ENCODE measurements around the gene ACAP2. TPM values are rescaled to one million over a fixed set of nuclear protein-coding genes. Genes with fewer than 3 reads are reported as not detected.
"Not testable (repeated sequence)": the region's sequence is repeated elsewhere in the genome, so short reads cannot be mapped to it uniquely, and the experiment has no call there.

Gene ACAP2
- total RNA-seq: 33.7 TPM
- 10 to 100 TPM; 13.8 to 26.5 (median 18.4) TPM for polyA plus RNA-seq (ENCODE audit: insufficient read depth in 1 of 8, insufficient read length in 8 of 8, low replicate concordance in 1 of 8)
- long read RNA-seq, donor 1: 0 reads
- long read RNA-seq, donor 2, full-length matches to known transcripts: 1 of 1 reads
- long read RNA-seq, donor 2, partial matches to known transcripts: 0 of 1 reads
- long read RNA-seq, donor 2, other reads (novel, unspliced or antisense): 0 of 1 reads
- long read RNA-seq, donor 3, full-length matches to known transcripts: 1 of 1 reads
- long read RNA-seq, donor 3, partial matches to known transcripts: 0 of 1 reads
- long read RNA-seq, donor 3, other reads (novel, unspliced or antisense): 0 of 1 reads
- long read RNA-seq, donor 4, full-length matches to known transcripts: 1 of 1 reads
- long read RNA-seq, donor 4, partial matches to known transcripts: 0 of 1 reads
- long read RNA-seq, donor 4, other reads (novel, unspliced or antisense): 0 of 1 reads
- long read RNA-seq, donor 5, full-length matches to known transcripts: 4 of 13 reads
- long read RNA-seq, donor 5, partial matches to known transcripts: 9 of 13 reads
- long read RNA-seq, donor 5, other reads (novel, unspliced or antisense): 0 of 13 reads
- long read RNA-seq, donor 6, full-length matches to known transcripts: 1 of 1 reads
- long read RNA-seq, donor 6, partial matches to known transcripts: 0 of 1 reads
- long read RNA-seq, donor 6, other reads (novel, unspliced or antisense): 0 of 1 reads
- long read RNA-seq, donor 7: 0 reads
- long read RNA-seq, donor 8: 0 reads
- long read RNA-seq, donor 9: 0 reads
- long read RNA-seq, donor 10, full-length matches to known transcripts: 4 of 4 reads
- long read RNA-seq, donor 10, partial matches to known transcripts: 0 of 4 reads
- long read RNA-seq, donor 10, other reads (novel, unspliced or antisense): 0 of 4 reads
- long read RNA-seq, donor 11, full-length matches to known transcripts: 1 of 1 reads
- long read RNA-seq, donor 11, partial matches to known transcripts: 0 of 1 reads
- long read RNA-seq, donor 11, other reads (novel, unspliced or antisense): 0 of 1 reads

DNA sequence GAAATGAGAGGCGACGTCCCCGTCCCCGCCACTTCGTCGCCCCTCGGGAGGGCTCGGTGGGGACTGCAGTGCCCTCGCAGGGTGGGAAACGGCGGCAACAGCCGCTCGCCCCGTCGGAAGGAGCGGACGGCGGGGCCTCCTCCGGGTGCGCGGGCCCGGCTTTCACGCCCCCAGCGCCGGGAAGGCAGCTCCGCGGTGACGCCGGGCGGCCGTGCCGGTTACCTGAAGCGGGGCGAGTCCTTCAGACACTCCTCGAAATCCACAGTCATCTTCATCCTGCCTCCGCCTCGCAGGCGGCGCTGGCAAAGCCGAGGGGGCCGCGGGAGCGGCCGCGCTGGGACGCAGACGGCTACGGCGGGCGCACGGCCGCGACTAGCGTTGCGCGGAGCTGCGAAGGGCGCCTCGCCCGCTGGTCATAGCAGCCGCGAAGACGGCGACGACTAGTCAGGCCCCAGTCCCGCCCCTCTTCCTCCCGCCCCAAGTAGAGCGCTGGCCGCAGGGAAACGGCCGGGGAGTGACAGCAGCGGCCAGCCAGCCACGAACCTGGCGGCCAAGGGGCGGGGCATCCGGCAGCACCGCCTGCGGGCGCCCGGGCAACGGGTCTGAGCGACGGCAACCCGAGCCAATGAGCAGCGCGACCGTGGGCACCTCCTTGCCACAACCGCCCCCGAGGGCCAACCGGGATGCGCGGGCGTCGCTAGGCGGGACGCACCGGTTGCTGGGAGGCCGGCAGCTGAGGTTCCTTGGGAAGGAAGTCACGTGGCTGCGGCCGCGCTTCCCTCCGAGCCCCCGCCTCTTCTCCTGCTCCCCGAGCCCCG, at the start of gene ACAP2:
ACAP2 (minus strand) TSS at position 448 of the 818 bp plus-strand sequence; CDS start at position 275, 173 bp downstream.
- Histone ChIP-seq H3K27ac (ENCODE audit: low read length) (peak within 1 kb of the TSS; percentile 95), H3K9me3 (replicated peaks; ENCODE audit: control insufficient read depth, low read depth, low read length) (no peaks in the 10 kb centered on the region), H3K4me3 (ENCODE audit: low read length) (peak within 1 kb of the TSS; percentile 94), H3K27me3 (ENCODE audit: control insufficient read depth, insufficient read depth, low read length) (no peaks in the 10 kb centered on the region), H3K36me3 (ENCODE audit: control insufficient read depth, insufficient read depth, low read length) (no peaks in the 10 kb centered on the region), H3K4me1 (ENCODE audit: control insufficient read depth, insufficient read depth, low read length) (peaks cover 9% of the 10 kb centered on the region)
- under 1% methylated on average over 105 of the region's 106 CpGs for WGBS (ENCODE audit: insufficient coverage)
- peak; percentile 100 for DNase-seq

DNA sequence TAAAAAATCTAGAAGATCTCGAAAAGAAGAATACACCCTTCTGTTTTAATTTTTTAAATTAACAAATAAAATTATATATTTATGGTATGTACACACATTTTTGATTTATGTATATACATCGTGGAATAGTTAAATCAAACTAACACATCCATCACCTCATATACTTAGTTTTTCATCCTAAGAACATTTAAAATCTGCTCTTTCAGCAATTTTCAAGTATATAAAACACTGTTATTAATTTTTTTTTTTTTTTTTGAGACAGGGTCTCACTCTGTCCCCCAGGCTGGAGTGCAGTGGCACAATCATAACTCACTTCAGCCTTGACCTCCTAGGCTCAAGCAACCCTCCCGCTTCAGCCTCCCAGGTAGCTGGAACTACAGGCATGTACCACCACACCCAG, 32.8 kb upstream of the ACAP2 start:
- H3K4me1 ChIP-seq (ENCODE audit: control insufficient read depth, insufficient read depth, low read length): no peaks in the 10 kb centered on the region
- H3K27ac ChIP-seq (ENCODE audit: low read length): no peak overlapping the region
- H3K4me3 ChIP-seq (ENCODE audit: low read length): no peak overlapping the region
- no peaks in the 10 kb centered on the region for H3K27me3 ChIP-seq (ENCODE audit: control insufficient read depth, insufficient read depth, low read length)
- no peaks in the 10 kb centered on the region for H3K36me3 ChIP-seq (ENCODE audit: control insufficient read depth, insufficient read depth, low read length)
- no peak for DNase-seq
- H3K9me3 ChIP-seq (replicated peaks; ENCODE audit: control insufficient read depth, low read depth, low read length): no peaks in the 10 kb centered on the region
- 100% methylated on average over 1 of the region's 3 CpGs for WGBS (ENCODE audit: insufficient coverage)

- H3K4me1 ChIP-seq (ENCODE audit: control insufficient read depth, insufficient read depth, low read length); H3K4me3 ChIP-seq (ENCODE audit: low read length); H3K36me3 ChIP-seq (ENCODE audit: control insufficient read depth, insufficient read depth, low read length); H3K27me3 ChIP-seq (ENCODE audit: control insufficient read depth, insufficient read depth, low read length); DNase-seq; H3K27ac ChIP-seq (ENCODE audit: low read length); H3K9me3 ChIP-seq (replicated peaks; ENCODE audit: control insufficient read depth, low read depth, low read length): not testable (repeated sequence)
- WGBS (ENCODE audit: insufficient coverage): 81% methylated on average over 6 of the region's 8 CpGs
Observed at GRCh38 chr3:195475116-195475515, 32.3 kb upstream of the ACAP2 start.

DNA sequence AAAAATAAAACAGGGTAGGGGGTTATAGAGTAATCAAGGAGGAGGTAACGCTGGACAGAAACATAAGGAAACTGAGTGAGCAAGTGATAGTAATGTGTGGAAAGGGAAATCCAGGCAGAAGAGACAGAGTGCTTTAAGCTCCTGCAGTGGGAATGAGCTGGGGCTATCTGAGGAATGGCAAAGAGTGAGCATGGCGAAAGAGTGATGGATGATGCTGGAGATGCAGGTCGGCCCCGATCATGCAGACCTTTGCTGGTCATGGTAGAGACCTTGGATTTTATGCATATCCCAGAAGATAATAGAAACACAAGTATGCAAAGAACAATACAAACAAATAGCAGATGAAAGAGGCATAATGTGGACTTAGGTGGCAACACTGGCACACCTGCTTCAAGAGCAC, 26.0 kb upstream of the ACAP2 start:
- H3K4me1 ChIP-seq (ENCODE audit: control insufficient read depth, insufficient read depth, low read length): no peaks in the 10 kb centered on the region
- H3K27ac ChIP-seq (ENCODE audit: low read length): no peak overlapping the region
- 95% methylated on average over 2 of the region's 4 CpGs for WGBS (ENCODE audit: insufficient coverage)
- H3K36me3 ChIP-seq (ENCODE audit: control insufficient read depth, insufficient read depth, low read length): no peaks in the 10 kb centered on the region
- no peaks in the 10 kb centered on the region for H3K27me3 ChIP-seq (ENCODE audit: control insufficient read depth, insufficient read depth, low read length)
- no peaks in the 10 kb centered on the region for H3K9me3 ChIP-seq (replicated peaks; ENCODE audit: control insufficient read depth, low read depth, low read length)
- H3K4me3 ChIP-seq (ENCODE audit: low read length): no peak overlapping the region
- no peak for DNase-seq

GRCh38 chr3:195468391-195468776, 25.6 kb upstream of the ACAP2 start:
- Histone ChIP-seq H3K4me3 (ENCODE audit: low read length) (no peak overlapping the region), H3K27me3 (ENCODE audit: control insufficient read depth, insufficient read depth, low read length) (no peaks in the 10 kb centered on the region), H3K4me1 (ENCODE audit: control insufficient read depth, insufficient read depth, low read length) (no peaks in the 10 kb centered on the region), H3K36me3 (ENCODE audit: control insufficient read depth, insufficient read depth, low read length) (no peaks in the 10 kb centered on the region), H3K27ac (ENCODE audit: low read length) (no peak overlapping the region), H3K9me3 (replicated peaks; ENCODE audit: control insufficient read depth, low read depth, low read length) (no peaks in the 10 kb centered on the region)
- DNase-seq: no peak
- WGBS (ENCODE audit: insufficient coverage): no CpG with 5 or more reads among the region's 4 CpGs

DNA sequence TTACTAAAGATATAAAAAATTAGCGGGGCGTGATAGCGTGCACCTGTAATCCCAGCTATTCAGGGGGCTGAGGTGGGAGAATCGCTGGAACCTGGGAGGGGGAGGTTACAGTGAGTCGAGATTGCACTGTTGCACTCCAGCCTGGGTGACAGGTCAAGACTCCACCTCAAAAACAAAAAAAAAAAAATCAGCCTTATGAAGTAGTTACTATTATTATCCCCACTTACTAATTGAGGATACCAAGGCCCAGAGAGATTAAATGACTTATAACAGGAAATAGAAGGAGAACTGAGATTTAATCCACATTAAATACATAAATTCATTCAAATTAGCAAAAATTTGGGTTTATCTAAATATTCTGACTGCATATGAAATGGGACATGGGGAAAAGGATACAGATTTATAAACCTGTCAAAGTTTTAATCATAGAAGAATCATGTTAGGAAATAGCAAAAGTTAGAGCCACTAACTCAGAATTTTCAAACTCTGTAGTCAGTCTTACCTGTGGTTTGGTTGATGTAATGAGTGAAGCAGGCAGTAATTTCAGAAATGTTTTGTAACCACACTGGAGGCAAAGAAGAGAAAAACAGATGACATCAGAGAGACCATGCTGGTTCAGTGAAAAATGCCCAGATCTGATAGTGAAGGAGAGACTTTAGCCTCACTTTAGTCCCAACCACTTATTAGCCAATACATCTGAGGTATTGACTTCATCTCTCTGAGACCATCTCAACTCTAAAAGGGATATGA, 25.0 kb upstream of the ACAP2 start:
- whole genome bisulfite sequencing (ENCODE audit: insufficient coverage): no CpG with 5 or more reads among the region's 5 CpGs
- H3K4me1 ChIP-seq (ENCODE audit: control insufficient read depth, insufficient read depth, low read length): no peaks in the 10 kb centered on the region
- H3K27me3 ChIP-seq (ENCODE audit: control insufficient read depth, insufficient read depth, low read length): no peaks in the 10 kb centered on the region
- no peak overlapping the region for H3K4me3 ChIP-seq (ENCODE audit: low read length)
- no peaks in the 10 kb centered on the region for H3K9me3 ChIP-seq (replicated peaks; ENCODE audit: control insufficient read depth, low read depth, low read length)
- H3K36me3 ChIP-seq (ENCODE audit: control insufficient read depth, insufficient read depth, low read length): no peaks in the 10 kb centered on the region
- no peak overlapping the region for H3K27ac ChIP-seq (ENCODE audit: low read length)
- DNase-seq: no peak

- DNase-seq: no peak
- H3K4me1 ChIP-seq (ENCODE audit: control insufficient read depth, insufficient read depth, low read length): peaks cover 7% of the 10 kb centered on the region
- 80% methylated on average over 1 of the region's 4 CpGs for WGBS (ENCODE audit: insufficient coverage)
- H3K36me3 ChIP-seq (ENCODE audit: control insufficient read depth, insufficient read depth, low read length): no peaks in the 10 kb centered on the region
- H3K27me3 ChIP-seq (ENCODE audit: control insufficient read depth, insufficient read depth, low read length): no peaks in the 10 kb centered on the region
- H3K4me3 ChIP-seq (ENCODE audit: low read length): no peak overlapping the region
- H3K9me3 ChIP-seq (replicated peaks; ENCODE audit: control insufficient read depth, low read depth, low read length): no peaks in the 10 kb centered on the region
- H3K27ac ChIP-seq (ENCODE audit: low read length): no peak overlapping the region
Observed at GRCh38 chr3:195466251-195466650, 23.4 kb upstream of the ACAP2 start.

DNA sequence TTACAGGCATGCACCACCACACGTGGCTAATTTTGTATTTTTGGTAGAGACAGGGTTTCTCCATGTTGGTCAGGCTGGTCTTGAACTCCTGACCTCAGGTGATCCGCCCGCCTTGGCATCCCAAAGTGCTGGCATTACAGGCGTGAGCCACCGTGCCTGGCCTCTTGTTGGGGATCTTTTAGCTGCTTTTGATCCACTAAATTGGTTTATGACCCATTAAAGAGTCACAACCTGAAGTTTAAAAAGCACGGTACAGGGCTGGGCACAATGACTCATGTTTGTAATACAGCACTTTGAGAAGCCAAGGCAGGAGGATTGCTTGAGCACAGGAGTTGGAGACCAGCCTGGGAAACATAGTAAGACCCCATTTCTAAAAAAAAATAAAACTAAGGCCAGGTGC, 20.1 kb upstream of the ACAP2 start:
- not testable (repeated sequence) for DNase-seq; H3K27ac ChIP-seq (ENCODE audit: low read length); H3K36me3 ChIP-seq (ENCODE audit: control insufficient read depth, insufficient read depth, low read length); H3K9me3 ChIP-seq (replicated peaks; ENCODE audit: control insufficient read depth, low read depth, low read length); H3K4me1 ChIP-seq (ENCODE audit: control insufficient read depth, insufficient read depth, low read length); H3K4me3 ChIP-seq (ENCODE audit: low read length); H3K27me3 ChIP-seq (ENCODE audit: control insufficient read depth, insufficient read depth, low read length)
- WGBS (ENCODE audit: insufficient coverage): 82% methylated on average over 5 of the region's 6 CpGs

- Histone ChIP-seq H3K27ac (ENCODE audit: low read length) (no peak overlapping the region), H3K9me3 (replicated peaks; ENCODE audit: control insufficient read depth, low read depth, low read length) (no peaks in the 10 kb centered on the region), H3K36me3 (ENCODE audit: control insufficient read depth, insufficient read depth, low read length) (no peaks in the 10 kb centered on the region), H3K27me3 (ENCODE audit: control insufficient read depth, insufficient read depth, low read length) (no peaks in the 10 kb centered on the region), H3K4me3 (ENCODE audit: low read length) (no peak overlapping the region), H3K4me1 (ENCODE audit: control insufficient read depth, insufficient read depth, low read length) (peaks cover 7% of the 10 kb centered on the region)
- no peak for DNase-seq
- no CpG with 5 or more reads among the region's 3 CpGs for WGBS (ENCODE audit: insufficient coverage)
Observed at GRCh38 chr3:195462308-195462610, 19.4 kb upstream of the ACAP2 start.

Measured in muscle of leg (tissue), 16 donors.